ENCODE measurements around the gene SUPT16H. TPM values are rescaled to one million over a fixed set of nuclear protein-coding genes. Genes with fewer than 3 reads are reported as not detected.
A peak's percentile ranks its signal among the peaks of the same experiment; 100 is the strongest.

SUPT16H gene
- total and polyA plus RNA-seq, 2 of the 13 experiments (the other 11 are each of a cell fraction or from before 2014, with no cell fraction given), result 77.5 to 230 TPM

GRCh38 chr14:21383848-21384493 is at the start of gene SUPT16H (continued):
- TF ChIP-seq ZNF530 (CRISPR knock-in tag; IDR thresholded peaks at IDR 0.05; ENCODE audit: low read depth) (peak; percentile 49; the same call in 1 of the 2 replicates), NCOA1 (CRISPR knock-in tag; IDR thresholded peaks at IDR 0.05) (0 out of 2 replicates have a peak, but pooled peaks have one; percentile 84), ZNF276 (CRISPR knock-in tag; IDR thresholded peaks at IDR 0.05; ENCODE audit: low read depth) (no peak), CEBPB (IDR thresholded peaks at IDR 0.05; ENCODE audit: borderline replicate concordance, low read depth, low read length) (no peak), ZNF670 (CRISPR knock-in tag; IDR thresholded peaks at IDR 0.05; ENCODE audit: borderline replicate concordance) (peak; percentile 86), STAT5B (CRISPR knock-in tag; IDR thresholded peaks at IDR 0.05) (0 out of 2 replicates have a peak, but pooled peaks have one; percentile 70), ZNF570 (CRISPR knock-in tag; IDR thresholded peaks at IDR 0.05; ENCODE audit: borderline replicate concordance) (0 out of 2 replicates have a peak, but pooled peaks have one; percentile 61), KDM2A (CRISPR knock-in tag; IDR thresholded peaks at IDR 0.05; ENCODE audit: borderline replicate concordance, low read depth) (peak; percentile 98), ZFYVE20 (CRISPR knock-in tag; IDR thresholded peaks at IDR 0.05; ENCODE audit: borderline replicate concordance, low read depth) (no peak; the same call in 1 of the 2 replicates), NFE2 (CRISPR knock-in tag; IDR thresholded peaks at IDR 0.05) (no peak), THAP9 (CRISPR knock-in tag; IDR thresholded peaks at IDR 0.05; ENCODE audit: borderline replicate concordance) (peak; percentile 92), KAT7 (CRISPR knock-in tag; IDR thresholded peaks at IDR 0.05; ENCODE audit: borderline replicate concordance) (peak; percentile 98), HNRNPL (IDR thresholded peaks at IDR 0.05; ENCODE audit: low read depth, low read length) (no peak), ZNF784 (CRISPR knock-in tag; IDR thresholded peaks at IDR 0.05; ENCODE audit: borderline replicate concordance) (0 out of 2 replicates have a peak, but pooled peaks have one; percentile 44), ZNF460 (CRISPR knock-in tag; IDR thresholded peaks at IDR 0.05; ENCODE audit: borderline replicate concordance) (peak; percentile 47; the same call in 1 of the 2 replicates), DMAP1 (CRISPR knock-in tag; IDR thresholded peaks at IDR 0.05) (peak; percentile 97), NPAS2 (CRISPR knock-in tag; IDR thresholded peaks at IDR 0.05; ENCODE audit: borderline replicate concordance) (no peak), GTF2F1 (IDR thresholded peaks at IDR 0.05; ENCODE audit: low read length) (no peak), SOX13 (IDR thresholded peaks at IDR 0.05) (0 out of 2 replicates have a peak, but pooled peaks have one; percentile 53), SOX13 (CRISPR knock-in tag; conservative IDR thresholded peaks at IDR 0.05 in 1 of 2, IDR thresholded peaks at IDR 0.05 in 1 of 2) (peak in 1 of 2 experiments; percentile 33; a peak in 3 of 4 replicates)
- TF ChIP-seq, protein P1, sequence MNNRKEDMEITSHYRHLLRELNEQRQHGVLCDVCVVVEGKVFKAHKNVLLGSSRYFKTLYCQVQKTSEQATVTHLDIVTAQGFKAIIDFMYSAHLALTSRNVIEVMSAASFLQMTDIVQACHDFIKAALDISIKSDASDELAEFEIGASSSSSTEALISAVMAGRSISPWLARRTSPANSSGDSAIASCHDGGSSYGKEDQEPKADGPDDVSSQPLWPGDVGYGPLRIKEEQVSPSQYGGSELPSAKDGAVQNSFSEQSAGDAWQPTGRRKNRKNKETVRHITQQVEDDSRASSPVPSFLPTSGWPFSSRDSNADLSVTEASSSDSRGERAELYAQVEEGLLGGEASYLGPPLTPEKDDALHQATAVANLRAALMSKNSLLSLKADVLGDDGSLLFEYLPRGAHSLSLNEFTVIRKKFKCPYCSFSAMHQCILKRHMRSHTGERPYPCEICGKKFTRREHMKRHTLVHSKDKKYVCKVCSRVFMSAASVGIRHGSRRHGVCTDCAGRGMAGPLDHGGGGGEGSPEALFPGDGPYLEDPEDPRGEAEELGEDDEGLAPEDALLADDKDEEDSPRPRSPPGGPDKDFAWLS (CRISPR knock-in tag; IDR thresholded peaks at IDR 0.05; ENCODE audit: borderline replicate concordance), result no peak

Data from HepG2 (cell line).